ENCODE data around the gene SCG5.
"Not testable (repeated sequence)": the region's sequence is repeated elsewhere in the genome, so short reads cannot be mapped to it uniquely, and the experiment has no call there.

- TF ChIP-seq ZNF138 (tag by site-specific recombination; IDR thresholded peaks at IDR 0.05; ENCODE audit: borderline replicate concordance); ZNF670 (tag by site-specific recombination; IDR thresholded peaks at IDR 0.05; ENCODE audit: low read depth); BCL11B (tag by site-specific recombination; IDR thresholded peaks at IDR 0.05; ENCODE audit: low read depth); CTCF (tag by site-specific recombination; IDR thresholded peaks at IDR 0.05); REST (tag by site-specific recombination; IDR thresholded peaks at IDR 0.05); ZNF558 (tag by site-specific recombination; IDR thresholded peaks at IDR 0.05); ZNF768 (tag by site-specific recombination; IDR thresholded peaks at IDR 0.05); ZNF621 (tag by site-specific recombination; IDR thresholded peaks at IDR 0.05); YY1 (tag by site-specific recombination; IDR thresholded peaks at IDR 0.05); ZBTB21 (tag by site-specific recombination; IDR thresholded peaks at IDR 0.05); ZNF24 (tag by site-specific recombination; IDR thresholded peaks at IDR 0.05); HOXC10 (CRISPR knock-in tag; IDR thresholded peaks at IDR 0.05); ZNF48 (tag by site-specific recombination; IDR thresholded peaks at IDR 0.05): not testable (repeated sequence)
Observed at GRCh38 chr15:32615051-32615870, 26.2 kb upstream of the SCG5 start, which contains the start of gene ARHGAP11A.
